LNCAP (cell line): ENCODE results near the gene FAM110D.

Source experiments
- CTCF ChIP-seq: fragments of 450-650 bp; IDR thresholded peaks from 2 replicates; pipeline ENCODE4 v1.5.1; 2017; ENCODE audit warnings: mild to moderate bottlenecking

Gene FAM110D

GRCh38 chr1:26203642-26204318 is 44.9 kb downstream of the FAM110D start:
- no peak for TF ChIP-seq CTCF

GRCh38 chr1:26210147-26210870 is 51.4 kb downstream of the FAM110D start:
- no peak for TF ChIP-seq CTCF

GRCh38 chr1:26212726-26213125 is 53.8 kb downstream of the FAM110D start:
- TF ChIP-seq CTCF, result no peak

GRCh38 chr1:26213335-26213905 is 54.5 kb downstream of the FAM110D start:
- TF ChIP-seq CTCF, result no peak
